GM18505 (cell line): ENCODE data around the gene FFAR3.

Source experiments
- ATAC-seq: cut with Tn5 transposase; IDR thresholded peaks from one replicate; pipeline ENCODE4 v1.9.1; 2021; ENCODE audit not compliant: unreplicated experiment
- POLR2A ChIP-seq: IDR thresholded peaks from 4 replicates; pipeline ENCODE4 v1.6.1; 2011; ENCODE audit warnings: borderline replicate concordance; ENCODE audit not compliant: insufficient read depth, insufficient read length; ENCODE audit errors: extremely low read depth

The FFAR3 gene

DNA sequence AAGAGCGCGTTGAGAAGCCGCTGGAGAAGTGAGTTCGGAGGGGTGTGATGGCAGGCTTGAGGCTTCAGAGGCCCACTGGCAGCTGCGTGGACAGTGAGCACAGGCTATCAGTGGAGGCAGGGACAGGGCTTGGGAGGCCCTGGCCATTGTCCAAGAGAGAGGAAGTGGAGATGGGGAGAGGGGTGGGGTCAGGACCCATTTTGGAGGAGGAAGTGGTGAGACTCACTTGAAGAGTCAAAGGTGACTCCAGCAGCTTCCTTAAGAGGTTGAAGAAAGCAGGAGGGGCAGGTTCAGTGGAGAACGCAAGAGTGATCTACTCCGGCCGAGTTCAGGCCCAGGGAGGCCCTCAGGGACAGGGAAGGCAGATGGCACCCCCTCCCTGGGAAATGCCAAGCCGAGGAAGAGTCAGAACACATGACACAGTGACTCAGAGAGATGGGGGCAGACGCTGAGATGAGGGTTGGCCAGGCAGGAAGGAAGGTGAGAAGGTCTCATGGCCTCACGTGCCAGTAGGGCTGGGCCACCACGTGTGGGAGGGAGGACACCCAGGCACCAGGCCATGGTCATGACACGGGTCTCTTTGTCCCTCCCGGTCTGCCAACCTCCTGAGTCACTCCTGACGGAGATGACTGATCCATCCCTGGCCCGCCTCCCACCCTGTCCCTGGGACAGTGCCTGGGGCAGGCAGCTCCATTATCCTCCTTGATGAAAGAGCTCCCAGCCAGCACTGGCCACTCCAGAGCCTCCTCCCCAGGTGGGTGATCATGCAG lies 39.4 kb upstream of the FFAR3 start:
- no peak for ATAC-seq
- TF ChIP-seq POLR2A, result no peak

DNA sequence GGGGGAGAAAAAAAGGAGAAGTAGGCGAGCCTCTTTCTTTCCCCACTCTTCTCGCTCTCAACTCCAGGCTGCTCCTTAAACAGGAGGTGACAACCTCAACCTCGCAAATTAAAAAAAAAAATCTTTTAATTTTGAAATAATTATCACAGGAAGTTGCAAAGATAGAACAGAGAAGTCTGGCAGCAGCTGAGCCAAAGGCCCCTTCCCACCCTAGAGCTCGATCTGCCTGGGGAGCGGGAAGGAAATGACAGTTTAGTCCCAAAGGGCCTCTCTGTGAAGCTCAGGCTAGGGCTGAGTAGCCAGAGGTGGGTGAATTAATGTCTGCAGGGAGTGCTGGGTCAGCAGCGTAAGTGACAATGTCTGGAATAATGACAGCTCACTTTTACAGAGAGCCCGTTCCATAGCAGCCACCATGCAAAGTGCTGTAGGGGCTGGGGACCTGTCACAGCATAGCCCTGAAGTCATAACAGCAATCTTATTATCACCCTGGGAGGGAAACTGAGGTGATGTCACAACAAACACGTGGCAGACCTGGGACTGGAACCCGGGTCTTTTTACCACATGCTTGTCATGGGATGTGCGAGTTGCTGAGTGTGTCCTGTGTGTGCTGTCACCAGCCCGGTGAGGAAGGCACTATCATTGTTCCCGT lies 38.1 kb upstream of the FFAR3 start:
- TF ChIP-seq POLR2A, result no peak
- ATAC-seq, result no peak

DNA sequence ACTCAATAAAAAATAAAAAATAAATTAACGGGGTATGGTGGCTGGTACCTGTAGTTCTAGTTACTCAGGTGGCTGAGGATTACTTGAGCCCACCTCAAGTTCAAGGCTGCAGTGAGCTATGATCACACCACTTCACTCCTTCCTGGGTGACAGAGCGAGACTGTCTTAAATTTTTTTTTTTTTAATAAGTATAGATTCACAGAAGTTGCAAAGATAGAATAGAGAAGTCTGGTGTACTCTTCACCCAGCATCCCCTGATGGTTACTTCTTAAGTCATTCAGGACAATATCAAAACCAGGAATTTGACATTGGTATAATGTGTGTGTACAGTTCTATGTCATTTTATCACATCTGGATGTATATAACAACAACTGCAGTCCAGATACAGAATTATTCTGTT lies 37.0 kb upstream of the FFAR3 start:
- no peak for ATAC-seq
- no peak for TF ChIP-seq POLR2A

DNA sequence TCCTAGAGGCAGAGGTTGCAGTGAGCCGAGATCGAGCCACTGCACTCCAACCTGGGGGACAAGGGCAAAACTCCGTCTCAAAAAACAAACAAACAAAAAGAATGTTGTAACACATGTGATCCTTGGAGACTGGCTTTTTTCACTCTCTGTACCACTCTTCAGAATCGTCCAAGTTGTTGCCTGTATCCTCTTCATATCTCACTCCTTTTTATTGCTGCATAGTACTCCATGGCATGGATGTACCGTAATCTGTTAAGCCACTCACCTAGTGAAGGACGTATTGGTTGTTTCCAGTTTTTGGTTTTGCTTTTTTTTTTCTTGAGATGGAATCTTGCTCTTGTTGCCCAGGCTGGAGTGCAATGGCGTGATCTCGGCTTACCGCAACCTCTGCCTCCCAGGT lies 36.2 kb upstream of the FFAR3 start:
- no peak for TF ChIP-seq POLR2A
- no peak for ATAC-seq

DNA sequence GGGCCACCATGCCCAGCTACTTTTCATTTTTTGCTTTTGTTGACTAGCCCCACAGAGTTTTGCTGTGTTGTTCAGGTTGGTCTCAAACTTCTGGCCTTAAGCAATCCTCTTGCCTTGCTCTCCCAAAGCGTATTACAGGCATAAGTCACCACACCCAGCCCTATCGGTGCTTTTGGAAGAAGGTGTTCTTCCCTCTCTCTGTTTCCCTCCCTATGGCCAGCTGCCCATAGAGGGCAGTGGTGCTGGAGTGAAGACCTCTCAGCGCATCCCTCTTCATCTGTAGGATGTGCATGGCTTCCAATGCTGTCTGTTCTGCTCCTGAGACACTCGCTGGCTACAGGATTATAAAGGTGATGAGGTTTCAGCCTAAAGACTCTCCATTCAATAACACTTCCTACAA lies 30.6 kb upstream of the FFAR3 start:
- TF ChIP-seq POLR2A, result no peak
- no peak for ATAC-seq

DNA sequence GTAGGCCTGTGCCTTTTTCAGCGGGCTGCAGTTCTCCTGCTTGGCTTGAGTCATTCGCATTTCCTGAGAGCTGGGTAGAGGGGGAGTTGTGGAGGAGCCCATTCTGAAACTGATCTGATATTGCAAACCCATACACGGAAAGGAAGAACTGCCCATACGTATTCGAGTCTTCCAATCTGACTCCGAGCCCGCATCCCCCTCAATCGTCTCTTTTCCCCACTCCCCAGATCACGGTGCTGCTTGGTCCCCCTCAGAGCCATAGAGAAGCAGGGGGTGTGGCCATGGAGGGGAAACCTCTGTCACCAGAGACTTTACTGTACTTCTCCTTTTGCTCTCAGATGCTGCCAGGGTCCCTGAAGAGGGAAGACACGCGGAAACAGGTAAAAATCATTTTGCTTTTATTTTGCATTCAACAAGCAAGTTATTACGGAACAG lies 29.4 kb upstream of the FFAR3 start, which contains the start of gene CD22:
TSS of gene CD22 (plus strand) at position 337 of the 435 bp plus-strand sequence. CDS start 2,854 bp downstream, outside the sequence.
- TF ChIP-seq POLR2A, result peak; percentile 93

DNA sequence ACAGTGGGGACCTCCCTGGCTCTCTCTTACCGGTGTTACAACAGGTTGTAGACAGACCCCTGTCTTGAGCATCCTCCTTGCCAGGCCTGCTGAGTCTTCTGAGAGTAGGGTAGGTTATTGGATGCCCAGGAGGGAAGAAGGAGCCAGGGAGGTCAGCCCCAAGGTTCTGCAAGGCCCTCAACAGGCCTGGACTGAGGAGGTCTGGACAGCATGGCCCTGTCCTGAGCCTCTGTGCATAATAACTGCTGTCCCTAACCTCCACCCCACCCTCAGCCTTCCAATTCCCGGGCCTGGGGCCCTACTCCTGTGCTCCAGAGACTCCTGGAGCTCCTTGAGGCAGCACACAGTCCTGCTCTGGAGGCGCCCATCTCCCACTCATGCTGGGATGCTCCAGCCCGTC lies 28.9 kb upstream of the FFAR3 start:
- no peak for ATAC-seq

More for the DNA sequence above, 29.4 kb upstream of the FFAR3 start, which contains the start of gene CD22:
- ATAC-seq, result no peak

DNA sequence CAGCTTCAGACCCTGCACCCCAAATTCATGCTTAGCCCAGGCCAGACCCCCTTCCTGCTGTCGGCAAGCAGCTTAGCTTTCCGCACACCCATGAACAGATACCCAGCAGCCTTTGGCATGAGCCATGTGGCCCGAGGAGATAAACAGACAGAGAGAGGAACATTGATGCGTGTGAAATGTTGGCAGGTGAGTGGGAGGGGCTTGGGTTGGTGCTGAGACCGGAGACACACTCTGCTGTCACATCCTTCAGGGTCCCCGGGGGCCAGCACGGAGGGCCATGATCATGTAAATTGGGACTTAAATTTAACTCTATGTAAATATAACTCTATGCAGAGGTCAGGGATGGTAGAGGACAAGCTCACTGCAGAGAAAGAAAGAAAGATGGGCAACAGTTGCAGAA lies 27.8 kb upstream of the FFAR3 start:
- TF ChIP-seq POLR2A, result peak; percentile 73
- peak; percentile 47 for ATAC-seq

More for the DNA sequence above, 28.9 kb upstream of the FFAR3 start:
- no peak for TF ChIP-seq POLR2A

DNA sequence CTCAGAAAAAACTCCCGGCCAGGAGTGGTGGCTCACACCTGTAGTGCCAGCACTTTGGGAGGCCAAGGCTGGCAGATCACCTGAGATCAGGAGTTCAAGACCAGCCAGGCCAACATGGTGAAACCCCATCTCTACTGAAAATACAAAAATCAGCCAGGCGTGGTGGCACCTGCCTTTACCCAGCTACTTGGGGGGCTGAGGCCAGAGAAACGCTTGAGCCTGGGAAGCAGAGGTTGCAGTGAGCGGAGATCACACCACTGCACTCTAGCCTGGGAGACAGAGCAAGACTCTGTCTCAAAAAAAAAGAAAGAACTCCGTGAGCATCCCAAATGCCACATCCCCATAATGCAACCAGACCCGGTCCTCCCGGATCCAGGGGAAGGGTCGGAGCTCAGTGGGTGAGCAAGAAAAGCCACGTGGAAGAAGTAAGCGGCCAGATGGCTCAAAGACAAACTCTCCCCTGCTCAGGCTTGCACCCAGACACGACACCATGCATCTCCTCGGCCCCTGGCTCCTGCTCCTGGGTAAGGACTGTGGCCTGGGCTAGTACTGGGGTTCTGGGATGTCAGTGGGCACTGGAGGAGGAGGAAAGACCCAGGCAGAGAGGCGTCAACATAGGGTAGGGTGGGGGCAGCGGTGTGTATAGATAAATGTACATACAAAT lies 26.6 kb upstream of the FFAR3 start:
- no peak for ATAC-seq
- no peak for TF ChIP-seq POLR2A

DNA sequence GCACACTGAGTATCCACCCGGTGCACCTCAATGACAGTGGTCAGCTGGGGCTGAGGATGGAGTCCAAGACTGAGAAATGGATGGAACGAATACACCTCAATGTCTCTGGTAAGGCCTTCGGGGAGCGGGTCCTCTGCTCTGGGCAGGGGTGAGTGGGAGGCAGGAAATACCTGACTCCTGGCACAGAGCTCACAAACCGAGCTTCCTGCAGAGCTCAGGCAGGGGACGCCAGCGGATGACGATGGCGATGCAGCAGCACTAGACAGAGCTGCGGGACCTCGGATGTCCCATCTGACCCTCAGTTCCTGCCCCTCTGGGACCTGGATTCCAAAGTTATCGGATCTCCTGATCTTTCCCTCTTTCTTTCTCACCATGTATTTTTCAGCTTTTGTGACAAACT lies 25.4 kb upstream of the FFAR3 start:
- no peak for ATAC-seq
- peak; percentile 74 for TF ChIP-seq POLR2A

DNA sequence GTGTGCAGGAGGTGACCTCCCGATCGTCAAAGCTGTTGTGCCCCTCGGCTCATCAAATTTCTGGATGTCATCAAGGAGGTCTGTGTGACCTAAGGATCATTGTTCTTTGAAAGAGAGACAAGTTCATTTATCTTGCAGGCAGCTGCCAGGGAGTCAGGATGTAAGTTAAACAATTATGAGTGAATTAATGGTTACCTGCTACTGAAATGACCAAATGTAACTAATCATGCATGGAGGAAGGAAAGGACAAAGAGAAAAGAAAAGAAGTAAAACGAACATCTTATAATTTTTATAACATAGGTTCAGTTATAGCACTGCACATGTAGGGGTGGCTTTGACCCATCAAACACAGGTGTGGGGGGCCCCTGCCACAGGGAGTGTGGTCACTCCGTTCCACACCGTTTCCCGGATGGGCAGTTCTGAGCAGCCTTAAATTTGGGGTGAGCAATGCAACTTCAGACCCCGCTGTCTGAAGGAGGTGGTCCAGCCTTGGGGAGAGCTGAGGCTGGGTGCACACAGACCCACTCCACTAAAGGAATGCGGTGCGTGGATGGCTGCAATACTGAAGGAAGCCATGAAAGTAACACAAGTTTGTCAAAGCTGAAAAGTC lies 24.0 kb upstream of the FFAR3 start:
- ATAC-seq, result no peak
- no peak for TF ChIP-seq POLR2A

DNA sequence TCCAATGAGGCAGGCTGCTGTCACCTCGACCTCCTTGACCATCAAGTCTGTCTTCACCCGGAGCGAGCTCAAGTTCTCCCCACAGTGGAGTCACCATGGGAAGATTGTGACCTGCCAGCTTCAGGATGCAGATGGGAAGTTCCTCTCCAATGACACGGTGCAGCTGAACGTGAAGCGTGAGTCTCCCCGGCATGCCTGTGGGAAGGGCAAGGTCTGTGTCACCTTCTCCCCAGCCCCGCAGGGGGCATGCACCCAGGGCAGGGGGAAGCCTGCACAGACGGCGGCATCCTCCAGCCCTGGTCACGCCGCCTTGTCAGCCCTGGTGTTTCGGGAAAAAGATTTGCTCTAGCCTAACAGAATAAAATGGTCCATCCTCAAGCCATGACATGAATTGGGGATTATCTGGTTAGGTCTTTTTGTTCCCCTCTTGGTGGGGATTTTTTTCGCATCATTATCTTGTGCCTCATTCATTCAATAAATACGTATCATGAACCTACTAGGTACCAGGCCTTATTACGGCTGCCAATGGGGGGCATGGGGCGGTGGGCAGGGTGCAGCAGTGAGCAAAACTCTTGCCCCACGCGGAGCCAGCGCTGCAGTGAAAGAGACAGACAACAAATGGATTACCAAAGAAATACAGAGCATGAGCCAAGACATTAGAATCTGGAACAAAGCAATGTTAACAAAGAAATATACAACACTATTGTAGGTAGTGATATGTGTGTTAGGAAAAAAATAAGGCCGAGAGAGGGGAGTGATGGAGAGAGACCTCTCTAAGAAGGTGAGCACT lies 21.9 kb upstream of the FFAR3 start:
- ATAC-seq, result no peak
- TF ChIP-seq POLR2A, result no peak
